Psoas muscle (tissue), 8 donors: Measurements from ENCODE around the gene LRBA. TPM values are rescaled to one million over a fixed set of nuclear protein-coding genes. Genes with fewer than 3 reads are reported as not detected.
"Not testable (repeated sequence)": the region's sequence is repeated elsewhere in the genome, so short reads cannot be mapped to it uniquely, and the experiment has no call there.

Source experiments
- ATAC-seq, 4 donors: fragments of 200-7000 bp; cut with Tn5 transposase; one replicate each; pipeline ENCODE4 v1.9.1; 2020; ENCODE audit warnings: moderate library complexity in 3 of 4, mild to moderate bottlenecking in 2 of 4
- DNase-seq, 2 donors: peaks; one replicate each; pipeline ENCODE4 v3.0.0-alpha.2; 2020
- H3K27ac ChIP-seq: fragments of 200-600 bp; one replicate; pipeline ENCODE4 v1.8.0; 2022
- H3K27me3 ChIP-seq, 3 donors: fragments of 200-600 bp in 1 of 3; one replicate each; pipeline versions ENCODE4 v1.6.1 to v1.8.0; 2013 to 2022; ENCODE audit warnings: low read length in 2 of 3, mild to moderate bottlenecking in 2 of 3, moderate library complexity in 1 of 3; ENCODE audit not compliant: insufficient read depth in 3 of 3
- H3K36me3 ChIP-seq, 2 donors: fragments of 200-600 bp in 1 of 2; one replicate each; pipeline versions ENCODE4 v1.6.1 to v1.8.0; 2013 to 2022; ENCODE audit warnings: low read depth in 1 of 2, mild to moderate bottlenecking in 1 of 2, moderate library complexity in 1 of 2; ENCODE audit not compliant: insufficient read depth in 1 of 2
- H3K4me1 ChIP-seq: fragments of 200-600 bp; one replicate; pipeline ENCODE4 v1.8.0; 2022
- H3K4me3 ChIP-seq: fragments of 200-600 bp; one replicate; pipeline ENCODE4 v1.8.0; 2022; ENCODE audit warnings: mild to moderate bottlenecking
- H3K9me3 ChIP-seq: fragments of 200-600 bp; one replicate; pipeline ENCODE4 v1.8.0; 2022
- CTCF ChIP-seq: fragments of 200-600 bp; IDR thresholded peaks from one replicate; pipeline ENCODE4 v1.8.0; 2022; ENCODE audit warnings: antibody characterized with exemption
- WGBS, 3 donors: extraction: QIAGEN DNeasy Blood & Tissue Kit; methylation state at CpG; one replicate each; pipeline versions ENCODE4 v1.1.6 to v1.1.7; 2013; 5-methylcytosine and 5-hydroxymethylcytosine counted together
- intact Hi-C, 2 donors: fragments of 100-400 bp; cut with DNase I; formaldehyde crosslinking; loops; one replicate each; pipeline versions ENCODE4 v1.11.0 to v1.14.2; 2022
- polyA plus RNA-seq, 3 donors: library from polyadenylated mRNA; stranded (reverse); fragments of 200-250 nt; gene quantifications; one replicate each; pipeline ENCODE4 v1.2.3, GENCODE V29; 2013
- total RNA-seq, 4 donors: library from RNA; stranded (reverse); fragmentation: NEBNext Ultra II Directional in 2 of 4; extraction: Animal tissue kit (Norgen Biotek cat#: 25700) in 2 of 4; gene quantifications; one replicate each; pipeline versions ENCODE4 v1.2.1 to v1.2.4, GENCODE V29; 2021 to 2023
- donor health status: healthy with polysubstance abuse.
- donor health status: DM: no; HTN: no; CAD: no; lungs with moderate emphysema.
- donor health status: Bipolar disorder and iron deficiency.
- donor health status: healthy.
- donor health status: DM: yes; HTN: yes; CAD: no.
- donor health status: DM: no; HTN: no; CAD: no.
- donor health status: DM: no; HTN: no; CAD: no.
- donor health status: DM: yes; HTN: yes; CAD: no.

The LRBA gene
- total and polyA plus RNA-seq, 7 donors, result 2.9 to 10.6 (median 6.4) TPM

- TF ChIP-seq CTCF, result no peak
- no peak for ATAC-seq
- no peak for DNase-seq
- WGBS, 3 donors, result 97 to 98% (median 97%) methylated on average over 4 of the region's 4 CpGs
- no peaks in the 10 kb centered on the region for H3K36me3 ChIP-seq
- H3K4me1 ChIP-seq, result no peaks in the 10 kb centered on the region
- intact Hi-C loops, result no loop called here
- H3K9me3 ChIP-seq, result peaks cover 6% of the 10 kb centered on the region
- H3K27me3 ChIP-seq, result no peaks in the 10 kb centered on the region
- H3K27ac ChIP-seq, result no peak overlapping the region
- H3K4me3 ChIP-seq, result no peak overlapping the region
Observed at GRCh38 chr4:150746156-150746555, 268.9 kb downstream of the LRBA start.

DNA sequence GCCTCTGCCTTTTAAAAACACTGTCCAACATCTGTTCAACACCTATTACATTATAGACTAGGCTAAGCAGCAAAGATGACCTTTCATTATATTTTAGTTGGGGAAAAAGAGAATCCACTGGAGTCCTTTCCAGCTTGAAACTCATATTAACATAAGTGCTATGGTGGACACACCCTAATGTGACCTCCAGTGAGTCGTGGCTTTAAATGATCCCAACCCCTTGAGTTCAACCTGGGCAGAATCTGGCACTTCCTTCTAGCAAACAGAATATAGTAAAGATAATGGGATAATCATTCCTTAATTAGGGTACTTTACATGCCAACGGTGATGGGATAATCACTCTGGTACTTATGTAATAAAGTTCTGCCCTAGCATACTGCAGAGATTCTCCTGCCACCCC lies 270.5 kb downstream of the LRBA start:
- Histone ChIP-seq H3K36me3 (no peaks in the 10 kb centered on the region), H3K4me3 (no peak overlapping the region), H3K27ac (no peak overlapping the region), H3K4me1 (no peaks in the 10 kb centered on the region), H3K27me3 (no peaks in the 10 kb centered on the region), H3K9me3 (peaks cover 6% of the 10 kb centered on the region)
- TF ChIP-seq CTCF, result no peak
- DNase-seq (no peak), ATAC-seq (no peak)
- 78 to 81% (median 80%) methylated on average over 2 of the region's 2 CpGs for WGBS, 3 donors
- intact Hi-C loops, result no loop called here

GRCh38 chr4:150743564-150744342 lies 271.3 kb downstream of the LRBA start:
- H3K27ac ChIP-seq, result no peak overlapping the region
- DNase-seq (no peak), ATAC-seq (no peak)
- no peaks in the 10 kb centered on the region for H3K27me3 ChIP-seq
- whole genome bisulfite sequencing, 3 donors, result 77 to 89% (median 88%) methylated on average over 2 of the region's 2 CpGs
- intact Hi-C loops, result no loop called here
- no peak overlapping the region for H3K4me3 ChIP-seq
- H3K36me3 ChIP-seq, result no peaks in the 10 kb centered on the region
- H3K9me3 ChIP-seq, result peaks cover 6% of the 10 kb centered on the region
- TF ChIP-seq CTCF, result no peak
- no peaks in the 10 kb centered on the region for H3K4me1 ChIP-seq

- H3K4me1 ChIP-seq, H3K27ac ChIP-seq, ATAC-seq, H3K27me3 ChIP-seq, H3K4me3 ChIP-seq, intact Hi-C loops, H3K9me3 ChIP-seq, DNase-seq, H3K36me3 ChIP-seq: not testable (repeated sequence)
- WGBS, 3 donors, result 60 to 77% (median 65%) methylated on average over 6 of the region's 6 CpGs
Observed at GRCh38 chr4:150742930-150743329, 272.2 kb downstream of the LRBA start.

DNA sequence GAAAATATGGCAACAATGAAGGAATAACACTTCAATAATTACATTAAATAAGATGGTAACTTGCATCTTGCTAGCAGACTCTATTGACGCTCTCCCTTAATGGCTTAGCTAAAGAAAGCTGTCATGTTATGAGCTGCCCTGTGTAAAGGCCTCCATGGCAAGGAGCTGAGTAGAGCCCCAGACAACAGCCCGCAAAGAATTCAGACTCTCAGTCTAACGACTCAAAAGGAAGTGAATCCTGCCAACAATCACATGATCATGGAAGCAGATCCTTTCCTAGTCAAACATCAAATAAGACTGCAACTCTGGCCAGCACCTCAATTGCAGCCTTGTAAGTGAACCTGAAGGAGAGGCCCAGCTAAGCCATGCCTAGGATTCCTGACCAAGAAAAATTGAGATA lies 275.5 kb downstream of the LRBA start:
- ATAC-seq, result no peak
- 82 to 88% (median 85%) methylated on average over 3 of the region's 3 CpGs for WGBS, 3 donors

More for the DNA sequence above, 275.5 kb downstream of the LRBA start:
- Histone ChIP-seq H3K4me1 (no peaks in the 10 kb centered on the region), H3K36me3 (peaks cover 0 to 6% of the 10 kb centered on the region in 2 donors), H3K27ac (no peak overlapping the region), H3K9me3 (peaks cover 6% of the 10 kb centered on the region), H3K4me3 (no peak overlapping the region), H3K27me3 (no peaks in the 10 kb centered on the region)
- intact Hi-C loops, result no loop called here
- TF ChIP-seq CTCF, result no peak
- no peak for DNase-seq
